SK-N-MC (cell line): ENCODE results near the gene LMOD1.

Experiments used
- EZH2 ChIP-seq: fragments of 200-600 bp; sonication (generic); IDR thresholded peaks from one replicate; pipeline ENCODE4 v1.6.1; 2017; ENCODE audit warnings: antibody characterized with exemption
- FOXP2 ChIP-seq: optimal IDR thresholded peaks from 2 replicates; pipeline ENCODE3; 2011; ENCODE audit warnings: mild to moderate bottlenecking, moderate library complexity; ENCODE audit not compliant: insufficient read depth; ENCODE audit errors: extremely low read length, control extremely low read depth
- POLR2AphosphoS5 ChIP-seq: IDR thresholded peaks from 2 replicates; pipeline ENCODE4 v1.6.1; 2012; ENCODE audit warnings: mild to moderate bottlenecking, low read depth, low read length, borderline replicate concordance

GRCh38 chr1:201859424-201859823, 86.9 kb downstream of the LMOD1 start:
- TF ChIP-seq FOXP2 (no peak), EZH2 (no peak), POLR2AphosphoS5 (no peak)
